HG02623 (cell line): Measurements from ENCODE around the gene ZXDC.

Experiments used
- ATAC-seq: cut with Tn5 transposase; IDR thresholded peaks from one replicate; pipeline ENCODE4 v1.9.1; 2021; ENCODE audit warnings: moderate library complexity; ENCODE audit not compliant: unreplicated experiment

The ZXDC gene

GRCh38 chr3:126454437-126455198 lies 21.1 kb downstream of the ZXDC start:
- ATAC-seq = no peak

DNA sequence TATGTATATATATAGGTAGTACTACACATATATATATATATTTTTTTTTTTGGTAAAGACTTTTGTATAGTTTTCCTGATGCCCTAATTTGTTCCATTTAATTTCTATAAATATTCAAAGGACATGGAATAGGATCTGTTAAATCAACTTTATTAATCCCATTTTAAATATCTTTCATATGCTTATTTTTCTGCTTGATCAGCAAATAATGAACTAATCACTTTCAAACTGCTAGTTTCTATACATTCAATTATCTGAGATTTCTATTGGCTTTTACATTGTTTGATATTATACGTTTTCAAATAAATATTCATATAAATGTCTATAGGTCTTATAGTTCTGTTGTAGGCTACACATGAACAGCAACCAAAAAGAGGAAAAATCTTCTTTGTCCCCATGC lies 21.7 kb downstream of the ZXDC start:
- ATAC-seq = no peak

- ATAC-seq = no peak
Measured at GRCh38 chr3:126452213-126452612, 23.5 kb downstream of the ZXDC start.

GRCh38 chr3:126451511-126451910 lies 24.2 kb downstream of the ZXDC start:
- no peak for ATAC-seq

DNA sequence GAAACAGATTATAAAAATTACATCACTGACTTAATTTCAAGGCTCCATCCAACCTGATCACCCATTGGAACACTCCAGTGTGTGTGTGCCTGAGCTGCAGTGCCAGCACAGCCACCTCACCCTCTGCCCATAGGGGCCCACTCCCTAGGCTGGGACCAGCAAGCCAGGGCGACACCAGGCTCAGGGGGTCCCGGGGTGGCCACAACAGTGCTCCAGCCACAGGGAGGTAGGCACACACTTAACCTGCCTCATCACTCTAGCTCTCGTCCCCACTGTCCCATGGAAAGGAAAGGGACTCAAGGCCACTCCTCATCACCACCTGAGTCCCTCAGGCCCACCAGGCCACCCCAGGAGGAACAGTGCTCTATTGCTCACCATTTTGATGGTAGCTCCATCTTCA lies 24.9 kb downstream of the ZXDC start:
- ATAC-seq = no peak

DNA sequence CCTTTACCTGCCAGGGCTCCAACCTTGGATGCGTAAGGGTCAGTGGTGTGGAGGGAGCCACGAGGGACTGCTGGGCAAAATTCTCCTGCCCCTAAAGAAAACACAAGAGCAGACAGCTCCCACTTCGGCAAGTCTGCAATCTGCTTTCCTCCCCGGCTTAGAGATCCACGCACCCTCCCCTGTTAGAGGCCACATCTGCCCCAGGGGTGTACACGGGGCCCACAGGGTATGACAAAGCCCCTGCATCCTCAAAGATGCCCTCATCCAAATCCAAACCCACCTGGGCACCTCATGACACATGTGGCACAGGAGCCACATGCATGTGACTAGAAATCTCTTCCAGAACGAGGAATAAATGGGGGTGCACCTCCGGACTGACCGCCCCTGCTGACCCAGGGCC lies 25.5 kb downstream of the ZXDC start:
- ATAC-seq = no peak

GRCh38 chr3:126449621-126450051 lies 26.1 kb downstream of the ZXDC start:
- no peak for ATAC-seq

- ATAC-seq = no peak
Measured at GRCh38 chr3:126448893-126449180, 26.9 kb downstream of the ZXDC start.

GRCh38 chr3:126448136-126448892 lies 27.4 kb downstream of the ZXDC start:
- ATAC-seq = no peak

DNA sequence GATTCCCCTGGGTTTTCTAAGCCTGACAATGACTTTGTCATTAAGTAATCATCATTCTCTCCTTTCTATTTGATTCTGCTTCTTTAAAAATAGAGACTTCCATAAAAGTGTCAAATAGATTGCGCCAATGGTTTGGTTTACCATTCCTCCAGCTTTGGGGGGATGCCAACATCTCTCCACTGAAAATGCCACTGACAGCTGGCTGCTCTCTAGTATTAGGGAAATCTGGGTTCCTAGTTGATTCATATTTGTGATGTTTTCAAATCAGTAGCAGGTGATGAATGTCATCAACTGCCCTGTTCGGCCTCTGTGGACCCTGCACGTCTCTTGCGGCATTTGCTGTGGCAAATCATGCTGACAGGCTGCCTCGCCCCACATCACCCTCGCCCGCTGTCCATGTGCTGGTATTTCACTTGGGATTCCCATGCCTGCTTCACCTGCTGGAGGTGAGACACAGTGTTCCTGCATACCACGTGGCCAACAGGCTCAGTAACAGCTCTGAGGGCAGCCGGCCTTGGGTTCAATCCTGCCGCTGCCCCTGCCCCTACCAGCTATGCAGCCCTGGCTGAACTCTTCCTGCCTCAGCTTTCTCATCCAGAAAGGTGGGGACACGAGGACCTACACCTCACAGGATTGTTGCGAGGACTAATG lies 28.1 kb downstream of the ZXDC start:
- no peak for ATAC-seq

DNA sequence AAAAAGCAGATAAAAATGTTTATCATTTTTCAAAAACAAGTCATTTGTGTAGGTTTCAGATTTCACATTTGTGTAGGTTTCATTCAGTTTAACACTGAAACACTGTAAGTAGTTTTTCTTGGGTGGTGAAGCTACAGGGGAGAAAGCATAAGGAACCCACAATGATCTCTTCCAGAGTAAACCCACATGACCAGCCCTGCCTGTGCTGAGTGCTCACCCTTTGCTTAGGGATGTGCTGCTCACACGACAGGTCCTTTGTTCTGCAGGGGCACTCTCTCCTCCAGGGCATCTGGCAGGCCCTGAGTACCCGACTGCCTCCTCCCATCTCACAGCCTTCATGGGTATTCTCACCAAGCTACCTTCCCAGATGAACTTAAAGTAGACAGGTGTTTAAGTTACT lies 28.9 kb downstream of the ZXDC start:
- no peak for ATAC-seq

- no peak for ATAC-seq
Measured at GRCh38 chr3:126446301-126446700, 29.4 kb downstream of the ZXDC start.

GRCh38 chr3:126445506-126445905 lies 30.2 kb downstream of the ZXDC start:
- no peak for ATAC-seq

GRCh38 chr3:126442856-126443242 lies 32.8 kb downstream of the ZXDC start:
- no peak for ATAC-seq

DNA sequence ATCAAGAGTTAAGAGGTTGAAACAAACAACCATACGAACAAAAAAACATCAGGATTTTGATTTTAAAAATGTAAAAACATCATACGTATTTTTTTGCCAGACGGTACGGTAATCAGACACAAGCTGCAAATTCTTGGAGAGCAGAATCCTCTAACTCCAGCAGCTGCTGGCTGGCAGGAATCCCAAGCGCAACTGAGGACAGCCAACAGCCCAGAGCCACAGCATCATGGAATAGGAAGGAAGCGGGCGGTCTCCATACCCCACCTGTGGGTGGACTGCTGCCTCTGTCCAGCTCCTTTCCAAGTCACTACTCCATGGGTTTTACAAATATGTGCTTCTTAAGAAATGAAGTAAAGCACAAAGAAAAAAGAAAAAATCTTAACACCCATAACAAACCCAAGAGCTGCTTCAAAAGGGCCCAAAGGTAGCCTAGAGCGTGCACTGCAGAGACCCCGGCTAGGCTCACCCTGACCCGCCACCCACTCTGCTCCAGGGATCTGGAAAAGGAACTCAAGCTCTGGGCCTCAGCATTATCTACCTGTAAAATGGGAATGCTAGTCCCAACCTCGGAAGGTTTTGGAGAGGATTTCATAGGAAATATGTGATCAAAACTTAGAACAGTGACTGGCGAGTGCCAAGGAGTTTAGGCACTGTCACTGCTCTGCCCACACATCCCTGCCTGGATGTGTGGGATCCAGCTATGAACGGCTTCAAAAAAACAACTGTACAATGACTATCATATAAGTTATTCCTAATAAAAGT lies 33.4 kb downstream of the ZXDC start:
- ATAC-seq = no peak

GRCh38 chr3:126441256-126441880 lies 34.3 kb downstream of the ZXDC start:
- ATAC-seq = no peak

- no peak for ATAC-seq
Measured at GRCh38 chr3:126440709-126440995, 35.0 kb downstream of the ZXDC start.

DNA sequence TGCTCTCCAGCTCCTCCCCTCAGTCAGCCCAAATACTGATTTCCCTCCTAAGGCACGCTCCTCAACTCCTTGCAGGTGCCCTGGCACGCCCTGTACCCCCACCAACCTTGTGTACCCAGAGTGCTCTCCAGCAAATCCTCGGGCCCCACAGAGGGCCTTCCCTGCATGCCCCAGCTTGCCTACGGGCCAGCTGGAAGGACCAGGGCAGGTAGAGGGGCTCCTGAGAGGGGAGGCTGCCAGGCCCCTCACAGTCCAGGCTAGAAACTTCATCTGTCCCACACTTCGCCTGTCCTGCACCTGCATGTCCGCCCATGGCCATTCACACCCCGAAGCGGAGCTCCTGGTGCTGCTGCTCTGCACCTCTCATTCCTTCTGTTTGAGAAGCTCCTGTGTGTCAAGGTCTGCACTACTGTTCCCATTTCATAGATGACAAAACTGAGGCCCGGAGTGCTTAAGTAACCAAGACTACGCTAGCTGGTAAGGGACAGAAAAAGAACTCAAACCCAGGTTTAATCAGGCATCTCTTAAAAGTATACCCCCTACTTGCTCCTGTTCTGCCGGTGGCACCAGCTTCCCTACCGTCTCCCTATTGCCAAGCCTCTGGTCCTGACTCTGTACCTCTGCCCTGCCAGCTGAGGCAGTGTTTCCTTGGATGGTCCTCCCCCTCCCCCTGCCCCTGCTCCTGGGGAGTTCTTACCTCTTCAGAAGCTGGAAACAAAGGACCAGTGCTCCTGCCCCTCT lies 35.6 kb downstream of the ZXDC start:
- no peak for ATAC-seq

DNA sequence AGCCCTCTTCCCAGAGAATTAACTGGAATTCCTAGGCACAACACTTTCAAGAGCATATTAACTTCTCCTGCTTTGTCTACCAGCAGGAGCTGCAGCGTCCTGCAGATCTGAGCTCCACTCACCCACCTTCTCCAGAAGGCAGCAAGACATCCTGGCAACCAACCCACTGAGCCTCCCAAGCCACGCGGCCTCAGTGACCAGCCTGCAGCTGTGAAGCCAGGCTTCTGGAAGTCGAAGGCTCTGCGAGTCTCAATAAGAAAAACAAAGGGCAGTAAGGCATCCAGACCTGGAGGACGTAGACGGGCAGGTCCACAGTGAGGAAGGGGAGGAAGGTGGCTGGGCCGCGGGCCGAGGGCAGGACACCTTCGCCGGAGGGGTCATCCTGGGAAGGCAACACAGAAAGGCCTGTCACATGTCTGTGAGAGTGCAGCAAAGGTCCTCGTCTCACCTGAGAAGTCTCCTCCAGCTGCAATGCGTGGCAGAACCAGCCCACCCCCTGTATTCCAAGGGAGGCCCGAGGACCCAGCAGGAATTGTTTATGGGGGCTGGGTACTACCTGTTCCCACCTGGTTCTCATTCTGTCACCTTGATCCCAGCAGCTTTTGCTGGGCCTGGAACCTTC lies 36.2 kb downstream of the ZXDC start:
- no peak for ATAC-seq

- no peak for ATAC-seq
Measured at GRCh38 chr3:126438746-126439145, 36.9 kb downstream of the ZXDC start.
